IMR-90 (cell line): ENCODE results near the gene KCNAB1. TPM values are rescaled to one million over a fixed set of nuclear protein-coding genes. Genes with fewer than 3 reads are reported as not detected.
"Not testable (repeated sequence)": the region's sequence is repeated elsewhere in the genome, so short reads cannot be mapped to it uniquely, and the experiment has no call there.

ENCODE experiments used
- ATAC-seq: fragments of 200-7000 bp; cut with Tn5 transposase; 2 replicates; pipeline ENCODE4 v1.9.1; 2020; ENCODE audit warnings: low read depth, mild to moderate bottlenecking, moderate library complexity
- BruUV-seq: library from RNA; stranded (reverse); fragments of 400-500 nt; replicated peaks from 2 replicates; lab custom pipeline; 2021; lab: Mats Ljungman, UMichigan
- CTCF ChIA-PET: fragments of 300-600 bp; formaldehyde crosslinking; extraction: SDS; loops from one replicate; lab custom pipeline; 2021; ENCODE audit warnings: antibody characterized with exemption; lab: Yijun Ruan, JAX
- POLR2A ChIA-PET: fragments of 300-600 bp; sonication (Branson Sonifier 250); formaldehyde crosslinking; loops from one replicate; lab custom pipeline; 2022; ENCODE audit warnings: antibody characterized with exemption; ENCODE audit not compliant: unreplicated experiment; lab: Charles Lee
- DNase-seq: peaks from one replicate; pipeline ENCODE4 v3.0.0; 2013
- H2AFZ ChIP-seq: replicated peaks from 2 replicates; pipeline ENCODE3; 2013; ENCODE audit warnings: low read length, mild to moderate bottlenecking; ENCODE audit not compliant: poor library complexity
- H2AK5ac ChIP-seq: 2 replicates; pipeline ENCODE4 v1.6.1; 2013; ENCODE audit warnings: low read depth, low read length, inconsistent platforms
- H2AK9ac ChIP-seq: replicated peaks from 2 replicates; pipeline ENCODE3; 2013; ENCODE audit warnings: mild to moderate bottlenecking, low read depth, low read length, moderate library complexity; ENCODE audit not compliant: poor library complexity
- H2BK120ac ChIP-seq: 2 replicates; pipeline ENCODE4 v1.6.1; 2013; ENCODE audit warnings: low read depth, low read length, inconsistent platforms
- H2BK15ac ChIP-seq: 3 replicates; pipeline ENCODE4 v1.6.1; 2013; ENCODE audit warnings: low read depth, low read length, inconsistent platforms
- H2BK20ac ChIP-seq: 2 replicates; pipeline ENCODE4 v1.6.1; 2013; ENCODE audit warnings: low read depth, mild to moderate bottlenecking, inconsistent platforms, low read length, moderate library complexity
- H2BK5ac ChIP-seq: 2 replicates; pipeline ENCODE4 v1.6.1; 2013; ENCODE audit warnings: mild to moderate bottlenecking, low read depth, low read length, inconsistent platforms; ENCODE audit not compliant: poor library complexity, severe bottlenecking
- H3K14ac ChIP-seq: replicated peaks from 2 replicates; pipeline ENCODE4 v1.6.1; 2013; ENCODE audit warnings: low read depth, low read length, inconsistent platforms
- H3K18ac ChIP-seq: 2 replicates; pipeline ENCODE4 v1.6.1; 2013; ENCODE audit warnings: low read depth, low read length, control low read depth
- H3K23ac ChIP-seq: 2 replicates; pipeline ENCODE4 v1.6.1; 2013; ENCODE audit warnings: low read depth, low read length, inconsistent platforms
- H3K27ac ChIP-seq: 2 replicates; pipeline ENCODE4 v1.5.1; 2013; ENCODE audit warnings: mild to moderate bottlenecking, control low read depth, low read length; ENCODE audit not compliant: insufficient read depth
- H3K27me3 ChIP-seq: 2 replicates; pipeline ENCODE4 v1.6.1; 2013; ENCODE audit warnings: low read length; ENCODE audit not compliant: control insufficient read depth, insufficient read depth
- H3K36me3 ChIP-seq: 2 replicates; pipeline ENCODE4 v1.6.1; 2013; ENCODE audit warnings: low read length, mixed read lengths; ENCODE audit not compliant: control insufficient read depth, insufficient read depth
- H3K4ac ChIP-seq: 2 replicates; pipeline ENCODE4 v1.6.1; 2013; ENCODE audit warnings: low read depth, low read length, inconsistent platforms
- H3K4me1 ChIP-seq: 2 replicates; pipeline ENCODE4 v1.6.1; 2013; ENCODE audit warnings: low read length, mixed read lengths; ENCODE audit not compliant: control insufficient read depth, insufficient read depth
- H3K4me2 ChIP-seq: 2 replicates; pipeline ENCODE4 v1.6.1; 2013; ENCODE audit warnings: low read depth, mild to moderate bottlenecking, control low read depth, low read length, moderate library complexity
- H3K4me3 ChIP-seq: 2 replicates; pipeline ENCODE4 v1.5.1; 2013; ENCODE audit warnings: low read depth, mild to moderate bottlenecking, control low read depth, low read length, moderate library complexity; ENCODE audit not compliant: insufficient read depth
- H3K56ac ChIP-seq: 2 replicates; pipeline ENCODE4 v1.6.1; 2013; ENCODE audit warnings: low read length, inconsistent platforms; ENCODE audit not compliant: insufficient read depth; ENCODE audit errors: extremely low read depth
- H3K79me1 ChIP-seq, 2 experiments: 2 replicates each; pipeline ENCODE4 v1.6.1; 2013; ENCODE audit warnings: low read length in 2 of 2, inconsistent platforms in 1 of 2, low read depth in 1 of 2
- H3K9ac ChIP-seq: 2 replicates; pipeline ENCODE4 v1.6.1; 2013; ENCODE audit warnings: low read depth, low read length, control low read depth
- H3K9me1 ChIP-seq: 2 replicates; pipeline ENCODE4 v1.6.1; 2013; ENCODE audit warnings: low read length, inconsistent platforms; ENCODE audit not compliant: insufficient read depth
- H3K9me3 ChIP-seq: 2 replicates; pipeline ENCODE4 v1.6.1; 2013; ENCODE audit warnings: low read length; ENCODE audit not compliant: control insufficient read depth, insufficient read depth
- H4K20me1 ChIP-seq: 2 replicates; pipeline ENCODE4 v1.6.1; 2013; ENCODE audit warnings: low read length, inconsistent platforms; ENCODE audit not compliant: insufficient read depth
- H4K5ac ChIP-seq: 2 replicates; pipeline ENCODE4 v1.6.1; 2013; ENCODE audit warnings: mild to moderate bottlenecking, low read depth, low read length, control low read depth
- H4K8ac ChIP-seq, 2 experiments: 2 replicates each; pipeline ENCODE4 v1.6.1; 2013; ENCODE audit warnings: low read depth in 2 of 2, low read length in 2 of 2, control low read depth in 1 of 2, inconsistent platforms in 1 of 2
- H4K91ac ChIP-seq: 2 replicates; pipeline ENCODE4 v1.6.1; 2013; ENCODE audit warnings: low read depth, low read length, inconsistent platforms; ENCODE audit not compliant: insufficient read depth
- WGBS, 2 experiments: methylation state at CpG; one replicate each; pipeline versions ENCODE4 v1.1.5 to v1.1.7; 2013; ENCODE audit warnings: missing lambda C conversion rate in 2 of 2; ENCODE audit not compliant: insufficient read length in 1 of 2; ENCODE audit errors: extremely low coverage in 2 of 2; 5-methylcytosine and 5-hydroxymethylcytosine counted together
- dilution Hi-C: fragments of 300-500 bp; cut with HindIII; formaldehyde crosslinking; loops from one replicate; pipeline ENCODE4 v1.14.3; 2018; ENCODE audit warnings: low sequenced_read_pairs; ENCODE audit not compliant: unreplicated experiment
- in situ Hi-C: fragments of 300-500 bp; cut with MboI; formaldehyde crosslinking; loops from 3 replicates; pipeline ENCODE4 v1.14.3; 2019; ENCODE audit warnings: low sequenced_read_pairs, inconsistent platforms, mixed read lengths
- intact Hi-C: fragments of 100-400 bp; cut with micrococcal nuclease; formaldehyde crosslinking; loops from 2 replicates; pipeline ENCODE4 v1.10.0; 2022
- polyA plus RNA-seq, 3 experiments: library from polyadenylated mRNA; depleted of rRNA; stranded (reverse); fragments of >200 nt; gene quantifications; 2 replicates each; pipeline ENCODE4 v1.2.3, GENCODE V29; 2012; ENCODE audit warnings: low replicate concordance in 1 of 3
- total RNA-seq: library from RNA; depleted of rRNA; stranded (reverse); fragments of >200 nt; gene quantifications from 2 replicates; pipeline ENCODE4 v1.2.3, GENCODE V29; 2012

Gene KCNAB1
- total and polyA plus RNA-seq, 2 of the 4 experiments (the other 2 are of a cell fraction), result under 0.01 to 0.07 TPM

DNA sequence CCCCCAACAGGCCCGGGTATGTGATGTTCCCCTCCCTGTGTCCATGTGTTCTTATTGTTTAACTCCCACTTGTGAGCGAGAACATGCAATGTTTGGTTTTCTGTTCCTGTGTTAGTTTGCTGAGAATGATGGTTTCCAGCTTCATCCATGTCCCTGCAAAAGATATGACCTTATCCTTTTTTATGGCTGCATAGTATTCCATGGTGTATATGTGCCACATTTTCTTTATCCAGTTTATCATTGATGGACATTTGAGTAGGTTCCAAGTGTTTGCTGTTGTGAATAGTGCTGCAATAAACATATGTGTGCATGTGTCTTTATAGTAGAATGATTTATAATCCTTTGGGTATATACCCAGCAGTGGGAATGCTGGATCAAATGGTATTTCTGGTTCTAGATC lies 74.6 kb downstream of the KCNAB1 start:
- dilution Hi-C loops, H2AK5ac ChIP-seq, H2BK20ac ChIP-seq, H3K79me1 ChIP-seq, CTCF ChIA-PET, H3K4ac ChIP-seq, DNase-seq, ATAC-seq, H2BK5ac ChIP-seq, H3K18ac ChIP-seq, H4K20me1 ChIP-seq, H3K27me3 ChIP-seq, H3K14ac ChIP-seq, H4K91ac ChIP-seq, H3K56ac ChIP-seq, H3K27ac ChIP-seq, H2AK9ac ChIP-seq, H3K4me1 ChIP-seq, H3K23ac ChIP-seq, BruUV-seq, POLR2A ChIA-PET, H4K5ac ChIP-seq, H3K4me3 ChIP-seq, H3K9me3 ChIP-seq, H3K9me1 ChIP-seq, H2AFZ ChIP-seq, H3K4me2 ChIP-seq, H3K36me3 ChIP-seq, H3K9ac ChIP-seq, H2BK120ac ChIP-seq, H2BK15ac ChIP-seq, H4K8ac ChIP-seq, intact Hi-C loops, in situ Hi-C loops: not testable (repeated sequence)
- no CpG with 5 or more reads among the region's 2 CpGs for WGBS, 2 experiments

DNA sequence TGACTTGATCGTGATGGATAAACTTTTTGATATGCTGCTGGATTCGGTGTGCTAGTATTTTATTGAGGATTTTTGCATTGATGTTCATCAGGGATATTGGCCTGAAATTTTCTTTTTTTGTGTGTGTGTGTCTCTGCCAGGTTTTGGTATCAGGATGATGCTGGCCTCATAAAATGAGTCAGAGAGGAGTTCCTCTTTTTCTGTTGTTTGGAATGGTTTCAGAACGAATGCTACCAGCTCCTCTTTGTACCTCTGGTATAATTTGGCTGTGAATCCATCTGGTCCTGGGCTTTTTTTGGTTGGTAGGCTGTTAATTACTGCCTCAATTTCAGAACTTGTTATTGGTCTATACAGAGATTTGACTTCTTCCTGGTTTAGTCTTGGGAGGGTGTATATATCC lies 76.8 kb downstream of the KCNAB1 start:
- ATAC-seq, H4K8ac ChIP-seq, in situ Hi-C loops, H2BK5ac ChIP-seq, H3K27me3 ChIP-seq, H4K20me1 ChIP-seq, intact Hi-C loops, H2BK15ac ChIP-seq, H3K27ac ChIP-seq, dilution Hi-C loops, H3K4me3 ChIP-seq, H3K4me1 ChIP-seq, H3K18ac ChIP-seq, H3K79me1 ChIP-seq, DNase-seq, CTCF ChIA-PET, H2BK120ac ChIP-seq, H3K4me2 ChIP-seq, H3K36me3 ChIP-seq, BruUV-seq, H2AFZ ChIP-seq, H3K4ac ChIP-seq, H2AK5ac ChIP-seq, H4K5ac ChIP-seq, H4K91ac ChIP-seq, POLR2A ChIA-PET, H2AK9ac ChIP-seq, H3K56ac ChIP-seq, H3K14ac ChIP-seq, H2BK20ac ChIP-seq, H3K9ac ChIP-seq, H3K23ac ChIP-seq, H3K9me1 ChIP-seq, H3K9me3 ChIP-seq: not testable (repeated sequence)
- no CpG with 5 or more reads among the region's 3 CpGs for WGBS, 2 experiments
